ENCODE data around the gene KCNIP1.

KCNIP1 gene

GRCh38 chr5:170611449-170612090 is 107.8 kb downstream of the KCNIP1 start:
- DNase-seq: no peak
- no peaks in the 10 kb centered on the region; the same call in 1 of the 2 replicates for H3K27me3 ChIP-seq
- no peaks in the 10 kb centered on the region for H3K36me3 ChIP-seq
- no peaks in the 10 kb centered on the region for H3K9me3 ChIP-seq
- peaks cover 3% of the 10 kb centered on the region; the same call in 1 of the 2 replicates for H3K4me1 ChIP-seq
- TF ChIP-seq, protein P1, sequence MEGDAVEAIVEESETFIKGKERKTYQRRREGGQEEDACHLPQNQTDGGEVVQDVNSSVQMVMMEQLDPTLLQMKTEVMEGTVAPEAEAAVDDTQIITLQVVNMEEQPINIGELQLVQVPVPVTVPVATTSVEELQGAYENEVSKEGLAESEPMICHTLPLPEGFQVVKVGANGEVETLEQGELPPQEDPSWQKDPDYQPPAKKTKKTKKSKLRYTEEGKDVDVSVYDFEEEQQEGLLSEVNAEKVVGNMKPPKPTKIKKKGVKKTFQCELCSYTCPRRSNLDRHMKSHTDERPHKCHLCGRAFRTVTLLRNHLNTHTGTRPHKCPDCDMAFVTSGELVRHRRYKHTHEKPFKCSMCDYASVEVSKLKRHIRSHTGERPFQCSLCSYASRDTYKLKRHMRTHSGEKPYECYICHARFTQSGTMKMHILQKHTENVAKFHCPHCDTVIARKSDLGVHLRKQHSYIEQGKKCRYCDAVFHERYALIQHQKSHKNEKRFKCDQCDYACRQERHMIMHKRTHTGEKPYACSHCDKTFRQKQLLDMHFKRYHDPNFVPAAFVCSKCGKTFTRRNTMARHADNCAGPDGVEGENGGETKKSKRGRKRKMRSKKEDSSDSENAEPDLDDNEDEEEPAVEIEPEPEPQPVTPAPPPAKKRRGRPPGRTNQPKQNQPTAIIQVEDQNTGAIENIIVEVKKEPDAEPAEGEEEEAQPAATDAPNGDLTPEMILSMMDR (IDR thresholded peaks at IDR 0.05; ENCODE audit: low read depth, low read length): no peak
- no peak overlapping the region for H3K4me3 ChIP-seq (ENCODE audit: low read depth, low read length)

- Histone ChIP-seq H3K27me3 (no peaks in the 10 kb centered on the region; the same call in 1 of the 2 replicates), H3K36me3 (no peaks in the 10 kb centered on the region), H3K4me3 (ENCODE audit: low read depth, low read length) (no peak overlapping the region), H3K4me1 (peaks cover 3% of the 10 kb centered on the region; the same call in 1 of the 2 replicates), H3K9me3 (no peaks in the 10 kb centered on the region)
- DNase-seq: no peak
- TF ChIP-seq, protein P1 (IDR thresholded peaks at IDR 0.05; ENCODE audit: low read depth, low read length): no peak
Observed at GRCh38 chr5:170612256-170612678, 108.4 kb downstream of the KCNIP1 start.

DNA sequence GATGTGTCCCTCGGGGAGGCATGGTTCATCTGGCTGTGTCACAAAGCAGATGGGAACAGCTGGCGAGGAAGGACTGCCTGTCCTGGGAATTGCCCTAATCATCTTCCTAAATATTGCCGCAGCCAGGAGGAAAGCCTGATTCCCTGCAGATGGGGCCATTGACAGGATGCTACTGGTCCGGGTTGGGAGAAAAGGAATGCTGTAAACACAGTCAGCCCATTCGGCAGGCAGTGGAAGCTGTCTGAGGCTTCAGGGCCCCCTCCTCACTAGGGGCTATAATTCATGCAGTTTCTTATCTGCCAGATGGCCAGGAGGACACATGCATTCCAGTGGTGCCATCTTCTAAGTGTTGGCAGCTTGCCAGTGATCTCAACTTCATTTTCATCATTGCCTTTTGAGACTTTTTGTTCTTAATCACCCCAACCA is 110.3 kb downstream of the KCNIP1 start:
- H3K4me1 ChIP-seq: peaks cover 3% of the 10 kb centered on the region; the same call in 1 of the 2 replicates
- no peaks in the 10 kb centered on the region; the same call in 1 of the 2 replicates for H3K27me3 ChIP-seq
- no peak overlapping the region for H3K4me3 ChIP-seq (ENCODE audit: low read depth, low read length)
- DNase-seq: peak; percentile 24
- no peaks in the 10 kb centered on the region for H3K36me3 ChIP-seq
- TF ChIP-seq, protein P1 (IDR thresholded peaks at IDR 0.05; ENCODE audit: low read depth, low read length): no peak
- no peaks in the 10 kb centered on the region for H3K9me3 ChIP-seq

DNA sequence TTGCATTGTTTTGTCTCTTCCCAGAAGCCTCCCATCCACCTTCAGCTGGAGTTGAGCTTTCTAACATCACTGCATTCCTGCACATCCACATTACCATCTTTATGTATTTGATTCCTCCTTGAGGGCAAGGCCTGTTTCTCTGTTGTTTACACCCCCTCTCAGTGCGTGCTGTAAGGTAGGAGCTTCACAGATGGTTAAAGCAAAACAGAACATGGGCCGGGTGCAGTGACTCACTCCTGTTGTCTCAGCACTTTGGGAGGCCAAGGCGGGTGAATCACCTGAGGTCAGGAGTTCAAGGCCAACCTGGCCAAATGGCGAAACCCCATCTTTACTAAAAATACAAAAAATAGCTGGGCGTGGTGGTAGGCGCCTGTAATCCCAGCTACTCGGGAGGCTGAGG is 110.9 kb downstream of the KCNIP1 start:
- H3K27me3 ChIP-seq: no peaks in the 10 kb centered on the region; the same call in 1 of the 2 replicates
- no peaks in the 10 kb centered on the region for H3K36me3 ChIP-seq
- no peak for DNase-seq
- H3K4me3 ChIP-seq (ENCODE audit: low read depth, low read length): no peak overlapping the region
- no peaks in the 10 kb centered on the region for H3K9me3 ChIP-seq
- H3K4me1 ChIP-seq: peaks cover 3% of the 10 kb centered on the region; the same call in 1 of the 2 replicates
- TF ChIP-seq, protein P1 (IDR thresholded peaks at IDR 0.05; ENCODE audit: low read depth, low read length): no peak

DNA sequence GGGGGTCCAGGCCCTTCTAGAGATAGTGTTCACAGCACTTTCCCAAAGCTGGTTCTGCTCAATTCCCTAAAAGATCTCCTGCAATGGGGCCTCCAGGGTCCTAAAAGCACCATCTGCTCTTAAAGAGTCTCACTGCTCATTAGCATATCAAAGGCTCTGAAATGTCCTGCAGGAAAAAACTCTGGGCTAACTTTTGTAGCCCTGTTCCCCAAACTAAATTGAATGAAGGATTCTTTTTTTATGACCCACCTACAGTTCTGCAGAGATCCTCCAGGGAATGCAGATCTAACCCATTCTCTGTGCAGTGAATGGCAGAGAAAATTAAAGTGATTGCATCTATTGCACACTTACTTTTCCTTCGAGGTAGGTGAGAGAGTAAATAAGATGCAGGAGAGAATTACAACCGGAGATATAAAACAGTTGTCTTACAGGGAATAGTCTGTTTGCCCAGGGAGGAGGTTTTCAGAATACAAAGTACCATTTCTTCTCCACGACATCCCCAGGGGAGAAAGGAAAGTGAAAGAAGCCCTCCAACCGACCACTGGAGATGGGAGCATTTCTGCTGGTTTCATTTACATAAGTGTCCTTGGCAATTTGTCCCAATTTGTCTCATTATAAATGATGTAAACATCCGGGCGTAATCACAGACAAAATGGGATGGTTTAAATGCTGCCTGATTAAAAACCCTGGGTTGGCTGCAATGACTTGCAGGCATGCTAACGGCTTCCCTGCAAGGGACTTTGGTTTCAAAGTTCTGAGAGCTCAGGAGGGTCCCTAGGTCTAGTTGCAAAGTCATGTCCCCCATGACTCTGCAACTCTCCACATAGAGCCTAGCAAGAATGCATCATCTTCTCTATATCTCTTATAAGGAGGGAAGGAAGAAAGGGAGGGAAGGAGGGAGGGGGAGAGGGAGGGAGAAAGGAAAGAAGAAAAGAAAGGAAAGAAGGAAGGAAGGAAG is 114.0 kb downstream of the KCNIP1 start:
- DNase-seq: no peak
- Histone ChIP-seq H3K36me3 (no peaks in the 10 kb centered on the region), H3K4me3 (ENCODE audit: low read depth, low read length) (no peak overlapping the region), H3K9me3 (no peaks in the 10 kb centered on the region), H3K27me3 (no peaks in the 10 kb centered on the region; the same call in 1 of the 2 replicates), H3K4me1 (no peaks in the 10 kb centered on the region)
- TF ChIP-seq, protein P1 (IDR thresholded peaks at IDR 0.05; ENCODE audit: low read depth, low read length): no peak

All from BE2C (cell line).